ENCODE measurements around the gene TBC1D22A. TPM values are rescaled to one million over a fixed set of nuclear protein-coding genes. Genes with fewer than 3 reads are reported as not detected.
A peak's percentile ranks its signal among the peaks of the same experiment; 100 is the strongest.
"Not testable (repeated sequence)": the region's sequence is repeated elsewhere in the genome, so short reads cannot be mapped to it uniquely, and the experiment has no call there.

TBC1D22A gene
- total RNA-seq, 1 donor from 2014 or later = 15.8 TPM

- DNase-seq (no peak), ATAC-seq (peak; percentile 33)
- intact Hi-C loops (cut with micrococcal nuclease) = no loop called here
Observed at GRCh38 chr22:47116426-47117341, 354.2 kb downstream of the TBC1D22A start.

GRCh38 chr22:47117442-47117841, 355.0 kb downstream of the TBC1D22A start:
- not testable (repeated sequence) for DNase-seq

DNA sequence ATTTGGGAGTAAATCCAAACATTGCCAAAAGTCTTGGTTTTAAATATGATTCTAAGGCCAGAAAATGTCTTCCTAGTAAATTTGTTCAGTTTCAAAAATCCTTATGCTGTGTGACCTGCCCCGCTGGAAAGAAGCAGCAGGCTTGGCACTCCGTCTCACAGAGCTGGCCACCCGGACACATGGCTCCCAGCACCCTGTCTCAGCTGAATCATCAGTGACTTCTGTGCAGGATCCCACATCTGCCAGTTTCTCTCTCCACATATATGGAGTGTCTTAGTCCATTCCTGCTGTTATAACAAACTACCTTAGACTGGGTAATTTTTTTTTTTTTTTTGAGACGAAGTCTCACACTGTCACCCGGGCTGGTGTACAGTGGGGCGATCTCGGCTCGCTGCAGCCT, 356.7 kb downstream of the TBC1D22A start:
- intact Hi-C loops (cut with micrococcal nuclease) = no loop called here
- DNase-seq (no peak), ATAC-seq (no peak)

More at GRCh38 chr22:47117442-47117841, 355.0 kb downstream of the TBC1D22A start:
- intact Hi-C loops (cut with micrococcal nuclease); ATAC-seq: not testable (repeated sequence)

GRCh38 chr22:47120399-47120798, 357.9 kb downstream of the TBC1D22A start:
- intact Hi-C loops (cut with micrococcal nuclease) = no loop called here
- ATAC-seq (no peak), DNase-seq (no peak)

DNA sequence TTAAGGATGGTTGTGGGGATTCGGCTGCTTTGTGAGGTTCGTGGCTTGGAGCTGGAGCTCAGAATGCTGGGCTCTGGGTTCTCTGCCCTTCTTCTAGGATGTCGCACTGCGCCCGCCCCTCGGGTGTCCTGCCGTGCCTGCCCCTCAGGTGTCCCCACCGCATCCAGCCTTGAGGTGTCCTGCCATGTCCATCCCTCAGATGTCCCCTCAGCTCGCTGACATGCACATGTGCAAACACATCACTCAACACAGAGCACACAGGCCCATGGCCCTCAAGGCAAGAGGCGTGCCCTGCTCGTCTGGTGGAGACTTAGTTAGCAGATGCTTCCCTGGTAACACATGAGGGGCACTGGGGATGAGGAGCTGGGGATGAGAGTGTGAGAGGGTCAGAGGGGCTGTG, 359.3 kb downstream of the TBC1D22A start:
- ATAC-seq = no peak
- no peak for DNase-seq
- intact Hi-C loops (cut with micrococcal nuclease) = no loop called here

- intact Hi-C loops (cut with micrococcal nuclease) = no loop called here
- DNase-seq = no peak
Observed at GRCh38 chr22:47122441-47123000, 360.1 kb downstream of the TBC1D22A start.

DNA sequence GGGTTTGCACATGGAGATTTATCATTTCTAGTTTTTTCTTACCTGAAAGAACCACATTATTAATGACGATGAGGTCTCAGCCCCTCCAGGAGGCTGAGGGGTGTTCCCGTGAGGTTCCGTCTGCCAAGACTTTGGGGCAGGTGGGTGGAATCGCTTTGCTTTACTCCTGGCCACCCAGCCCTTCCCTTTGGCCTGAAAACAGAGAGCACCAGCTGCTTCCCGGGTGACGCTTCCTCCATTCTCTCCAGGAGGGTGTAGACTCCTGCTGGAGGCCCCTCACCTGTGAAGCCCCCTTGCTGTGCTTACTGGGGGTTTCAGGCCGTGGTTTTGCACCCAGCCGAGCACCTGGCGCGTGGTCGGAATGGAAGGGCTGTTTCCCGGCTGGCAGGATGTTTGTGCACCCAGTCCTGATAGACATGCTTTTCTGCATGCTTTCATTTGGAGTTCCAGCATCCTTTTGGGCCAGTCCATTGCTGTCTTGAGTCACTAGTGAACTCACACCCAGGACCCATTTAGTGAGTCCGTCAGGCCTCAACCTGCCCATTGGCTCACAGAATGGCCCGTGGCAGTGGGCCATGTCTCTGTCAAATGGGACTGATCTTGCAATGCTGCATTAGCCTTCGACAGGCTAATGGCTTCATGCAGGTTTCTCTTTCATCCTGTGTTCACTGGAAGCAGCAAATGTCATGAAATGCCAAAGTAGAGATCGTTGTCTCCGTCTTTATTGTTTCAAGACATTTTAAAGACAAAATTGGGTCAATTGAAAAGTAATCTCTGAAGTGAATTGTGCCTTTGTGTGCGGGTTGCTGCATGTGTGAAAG, 360.8 kb downstream of the TBC1D22A start:
- intact Hi-C loops (cut with micrococcal nuclease) = no loop called here
- DNase-seq (peak; percentile 15), ATAC-seq (no peak)

More at GRCh38 chr22:47122441-47123000, 360.1 kb downstream of the TBC1D22A start:
- ATAC-seq = no peak

DNA sequence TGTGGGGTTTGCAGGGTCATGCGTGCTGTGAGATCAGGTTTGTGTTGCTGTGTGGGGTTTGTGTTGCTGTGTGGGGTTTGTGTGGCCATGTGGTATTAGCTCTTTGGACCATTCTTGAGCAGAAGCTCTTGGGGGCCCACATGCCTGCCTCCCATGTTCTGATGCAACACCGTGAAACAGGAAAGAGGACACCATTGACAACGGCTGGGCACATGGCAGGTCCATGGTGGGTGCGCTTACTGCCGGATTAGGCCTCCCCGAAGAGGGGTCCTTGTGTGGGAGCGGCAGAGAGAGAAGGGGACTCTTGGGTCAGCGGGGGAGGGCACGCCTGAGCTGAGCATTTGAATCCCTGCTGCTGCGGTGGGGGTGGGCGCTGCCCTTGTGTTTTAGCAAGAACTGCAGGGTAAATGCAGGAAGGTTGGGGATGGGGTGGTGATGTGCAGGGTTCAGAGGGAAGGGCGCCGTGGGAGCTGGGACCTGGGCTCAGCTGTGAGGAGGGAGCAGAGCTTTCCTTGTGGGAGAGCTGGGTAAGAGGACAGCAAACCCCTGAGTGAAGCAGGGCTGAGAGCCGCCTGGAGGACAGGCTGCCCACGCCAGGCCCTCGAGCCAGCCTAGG, 361.5 kb downstream of the TBC1D22A start:
- DNase-seq (no peak), ATAC-seq (no peak)
- intact Hi-C loops (cut with micrococcal nuclease) = no loop called here

GRCh38 chr22:47124451-47124881, 362.0 kb downstream of the TBC1D22A start:
- ATAC-seq (no peak), DNase-seq (no peak)
- intact Hi-C loops (cut with micrococcal nuclease) = no loop called here

GRCh38 chr22:47124961-47125360, 362.5 kb downstream of the TBC1D22A start:
- DNase-seq = no peak
- ATAC-seq = no peak
- intact Hi-C loops (cut with micrococcal nuclease) = no loop called here

GRCh38 chr22:47125603-47126002, 363.2 kb downstream of the TBC1D22A start:
- DNase-seq (no peak), ATAC-seq (no peak)
- intact Hi-C loops (cut with micrococcal nuclease) = no loop called here

DNA sequence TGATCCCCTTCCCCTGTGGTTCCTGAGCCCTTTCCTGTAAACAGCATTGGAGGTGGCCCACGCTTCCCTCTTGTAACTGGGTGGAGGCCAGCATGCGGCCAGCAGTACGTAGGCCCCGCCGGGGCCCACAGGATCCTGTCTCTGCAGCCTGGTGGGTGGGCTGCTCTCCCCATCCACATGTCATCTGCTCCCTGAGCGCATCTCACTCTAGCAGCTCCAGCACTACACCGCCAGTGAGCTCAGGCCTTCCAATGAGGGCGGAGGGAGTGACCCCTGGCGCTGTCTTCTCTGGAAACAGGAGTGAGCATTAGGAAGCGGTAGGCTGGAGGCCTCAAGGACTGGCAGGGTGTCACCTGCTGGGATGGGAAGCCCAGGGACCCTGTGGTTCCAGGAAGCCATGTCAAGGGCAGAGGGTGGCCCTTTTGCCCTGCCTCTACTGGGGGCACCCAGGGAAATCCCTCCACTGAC, 363.9 kb downstream of the TBC1D22A start:
- ATAC-seq = no peak
- intact Hi-C loops (cut with micrococcal nuclease) = no loop called here
- no peak for DNase-seq

GRCh38 chr22:47127441-47127871, 365.0 kb downstream of the TBC1D22A start:
- no peak for ATAC-seq
- no peak for DNase-seq
- intact Hi-C loops (cut with micrococcal nuclease) = no loop called here

DNA sequence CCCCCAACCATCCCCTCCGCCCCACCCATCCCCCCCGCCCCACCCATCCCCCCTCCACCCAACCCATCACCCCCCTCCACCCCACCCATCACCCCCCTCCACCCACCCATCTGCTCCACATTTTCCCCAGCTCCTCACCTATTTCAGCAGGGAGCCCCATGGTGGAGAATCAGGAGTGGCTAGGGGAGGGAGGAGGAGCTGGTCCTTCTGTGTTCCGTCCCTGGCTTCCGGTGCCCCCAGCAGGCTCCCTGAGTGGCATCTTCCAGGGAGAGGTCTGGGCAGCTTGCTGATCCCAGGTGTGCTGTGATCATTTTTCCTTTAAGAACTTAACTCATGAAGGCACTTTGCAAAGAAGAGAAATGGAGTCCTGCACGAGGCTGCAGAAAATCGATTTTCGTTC, 365.8 kb downstream of the TBC1D22A start:
- intact Hi-C loops (cut with micrococcal nuclease) = no loop called here
- ATAC-seq (no peak), DNase-seq (no peak)

- ATAC-seq (no peak), DNase-seq (no peak)
- intact Hi-C loops (cut with micrococcal nuclease) = no loop called here
Observed at GRCh38 chr22:47128622-47129215, 366.3 kb downstream of the TBC1D22A start.

- ATAC-seq (no peak), DNase-seq (peak; percentile 10)
- intact Hi-C loops (cut with micrococcal nuclease) = no loop called here
Observed at GRCh38 chr22:47129902-47130635, 367.6 kb downstream of the TBC1D22A start.

GRCh38 chr22:47130883-47131631, 368.6 kb downstream of the TBC1D22A start:
- no peak for ATAC-seq
- intact Hi-C loops (cut with micrococcal nuclease) = no loop called here
- peak; percentile 13 for DNase-seq
